Keratinocyte (primary cell): Measurements from ENCODE around the gene SRSF8. TPM values are rescaled to one million over a fixed set of nuclear protein-coding genes. Genes with fewer than 3 reads are reported as not detected.
"Not testable (repeated sequence)": the region's sequence is repeated elsewhere in the genome, so short reads cannot be mapped to it uniquely, and the experiment has no call there.

ENCODE experiments used
- DNase-seq: peaks from one replicate; pipeline ENCODE4 v3.0.0-alpha.2; 2011; ENCODE audit warnings: low read depth, missing footprints, low spot score
- FAIRE-seq: peaks from 2 replicates; lab custom pipeline; 2011; peaks lifted over from hg19 to GRCh38; lab: Jason Lieb, UNC
- H2AFZ ChIP-seq: 2 replicates; pipeline ENCODE4 v1.6.0; 2012; ENCODE audit warnings: low read length, control low read depth, inconsistent platforms; ENCODE audit not compliant: control insufficient read depth
- H3K27ac ChIP-seq: 2 replicates; pipeline ENCODE4 v1.5.1; 2011; ENCODE audit warnings: low read length; ENCODE audit not compliant: control insufficient read depth, insufficient read depth
- H3K27me3 ChIP-seq: 3 replicates; pipeline ENCODE4 v1.6.0; 2011; ENCODE audit warnings: low read length; ENCODE audit not compliant: control insufficient read depth, insufficient read depth; ENCODE audit errors: extremely low read depth
- H3K36me3 ChIP-seq, 2 experiments: 2 replicates in 1 of 2; 3 replicates in 1 of 2; pipeline ENCODE4 v1.5.1; 2011; ENCODE audit warnings: low read length in 2 of 2, mild to moderate bottlenecking in 1 of 2; ENCODE audit not compliant: control insufficient read depth in 2 of 2, insufficient read depth in 2 of 2; ENCODE audit errors: extremely low read depth in 1 of 2
- H3K4me1 ChIP-seq: 3 replicates; pipeline ENCODE4 v1.5.1; 2011; ENCODE audit warnings: low read length; ENCODE audit not compliant: control insufficient read depth, insufficient read depth; ENCODE audit errors: extremely low read depth
- H3K4me2 ChIP-seq: 3 replicates; pipeline ENCODE4 v1.6.0; 2011; ENCODE audit warnings: low read depth, low read length; ENCODE audit not compliant: control insufficient read depth, insufficient read depth; ENCODE audit errors: extremely low read depth
- H3K4me3 ChIP-seq, 3 experiments: fragments of 200-600 bp in 1 of 3; sonication (generic) in 1 of 3; 2 replicates in 2 of 3; 3 replicates in 1 of 3; pipeline ENCODE4 v1.5.1; 2011 to 2016; ENCODE audit warnings: low read length in 3 of 3, mild to moderate bottlenecking in 3 of 3, control low read depth in 2 of 3, inconsistent platforms in 1 of 3, low read depth in 1 of 3, mixed read lengths in 1 of 3, mixed run types in 1 of 3, moderate library complexity in 1 of 3; ENCODE audit not compliant: control insufficient read depth in 2 of 3, insufficient read depth in 2 of 3; ENCODE audit errors: extremely low read depth in 1 of 3
- H3K79me2 ChIP-seq: 2 replicates; pipeline ENCODE4 v1.6.0; 2012; ENCODE audit warnings: low read length; ENCODE audit not compliant: control insufficient read depth, insufficient read depth
- H3K9ac ChIP-seq: 3 replicates; pipeline ENCODE4 v1.6.0; 2011; ENCODE audit warnings: low read length; ENCODE audit not compliant: control insufficient read depth, insufficient read depth; ENCODE audit errors: extremely low read depth
- H3K9me1 ChIP-seq: 3 replicates; pipeline ENCODE4 v1.6.0; 2011; ENCODE audit warnings: low read length; ENCODE audit not compliant: control insufficient read depth, insufficient read depth; ENCODE audit errors: extremely low read depth
- H3K9me3 ChIP-seq: 2 replicates; pipeline ENCODE4 v1.5.1; 2012; ENCODE audit warnings: low read depth, low read length; ENCODE audit not compliant: control insufficient read depth
- H4K20me1 ChIP-seq: 3 replicates; pipeline ENCODE4 v1.6.0; 2011; ENCODE audit warnings: low read length; ENCODE audit not compliant: control insufficient read depth, insufficient read depth; ENCODE audit errors: extremely low read depth
- EZH2 ChIP-seq: IDR thresholded peaks from one replicate; pipeline ENCODE4 v1.6.1; 2012; ENCODE audit warnings: inconsistent platforms, mild to moderate bottlenecking, low read length, moderate library complexity
- dilution Hi-C: fragments of 300-500 bp; cut with MboI; formaldehyde crosslinking; loops from one replicate; pipeline ENCODE4 v1.7.0; 2020; ENCODE audit warnings: low sequenced_read_pairs; ENCODE audit not compliant: extremely low pct_ligation_motif_present
- polyA plus RNA-seq, 5 experiments: library from polyadenylated mRNA; depleted of rRNA in 3 of 5; stranded (reverse) in 3 of 5; stranded (forward) in 1 of 5; unstranded in 1 of 5; fragments of >200 nt; gene quantifications; 1 replicate in 1 of 5; 2 replicates in 3 of 5; 3 replicates in 1 of 5; pipeline versions ENCODE4 v1.2.1 to v1.2.3, GENCODE V29; 2011 to 2012; ENCODE audit warnings: missing spikeins in 2 of 5, low read depth in 1 of 5, low replicate concordance in 1 of 5
- TF ChIP-seq, protein P1 (sequence below), 3 experiments: IDR thresholded peaks in 1 of 3; conservative IDR thresholded peaks in 1 of 3; optimal IDR thresholded peaks in 1 of 3; 2 replicates in 2 of 3; 3 replicates in 1 of 3; pipeline versions ENCODE3 to v1.5.1; 2011; ENCODE audit warnings: low read length in 3 of 3, mild to moderate bottlenecking in 3 of 3, moderate library complexity in 2 of 3, control low read depth in 1 of 3, inconsistent platforms in 1 of 3; ENCODE audit not compliant: insufficient read depth in 2 of 3; ENCODE audit errors: extremely low read depth in 1 of 3

The SRSF8 gene
- polyA plus RNA-seq, 1 donor (not counting 4 experiments of a cell fraction or from before 2014, with no cell fraction given): 47.7 TPM

DNA sequence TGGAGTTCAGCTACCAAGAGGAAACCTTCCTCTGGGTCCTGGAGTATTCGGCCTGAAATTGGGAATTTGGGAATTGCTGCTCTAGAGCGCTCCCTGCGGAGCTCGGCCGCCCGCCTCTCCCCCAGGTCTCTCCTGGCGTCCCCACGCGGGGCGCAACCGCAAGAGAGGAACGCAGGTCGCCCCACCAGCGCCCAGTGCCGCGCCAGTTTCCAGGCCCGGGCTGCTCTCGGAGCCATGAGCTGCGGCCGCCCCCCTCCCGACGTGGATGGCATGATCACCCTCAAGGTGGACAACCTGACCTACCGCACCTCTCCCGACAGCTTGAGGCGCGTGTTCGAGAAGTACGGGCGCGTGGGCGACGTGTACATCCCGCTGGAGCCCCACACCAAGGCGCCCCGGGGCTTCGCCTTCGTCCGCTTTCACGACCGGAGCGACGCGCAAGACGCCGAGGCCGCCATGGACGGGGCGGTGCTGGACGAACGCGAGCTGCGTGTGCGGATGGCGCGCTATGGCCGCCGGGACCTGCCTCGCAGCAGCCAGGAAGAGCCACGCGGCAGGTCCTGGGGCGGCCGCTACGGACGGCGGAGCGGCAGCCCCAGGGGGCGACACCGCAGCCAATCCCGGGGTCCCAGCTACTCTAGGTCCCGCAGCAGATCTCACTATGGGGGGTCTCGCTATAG is 29.2 kb upstream of the SRSF8 start:
- H3K4me2 ChIP-seq, H3K9me3 ChIP-seq, H3K9me1 ChIP-seq, H4K20me1 ChIP-seq, H3K27me3 ChIP-seq, H3K4me1 ChIP-seq, H3K9ac ChIP-seq, H3K36me3 ChIP-seq, dilution Hi-C loops, FAIRE-seq, H3K27ac ChIP-seq, DNase-seq, H3K79me2 ChIP-seq: not testable (repeated sequence)
- peak overlapping the region in 2 of 3 experiments; percentile 22 to 31 for H3K4me3 ChIP-seq
- peak overlapping the region; percentile 38 for H2AFZ ChIP-seq
- TF ChIP-seq, protein P1, sequence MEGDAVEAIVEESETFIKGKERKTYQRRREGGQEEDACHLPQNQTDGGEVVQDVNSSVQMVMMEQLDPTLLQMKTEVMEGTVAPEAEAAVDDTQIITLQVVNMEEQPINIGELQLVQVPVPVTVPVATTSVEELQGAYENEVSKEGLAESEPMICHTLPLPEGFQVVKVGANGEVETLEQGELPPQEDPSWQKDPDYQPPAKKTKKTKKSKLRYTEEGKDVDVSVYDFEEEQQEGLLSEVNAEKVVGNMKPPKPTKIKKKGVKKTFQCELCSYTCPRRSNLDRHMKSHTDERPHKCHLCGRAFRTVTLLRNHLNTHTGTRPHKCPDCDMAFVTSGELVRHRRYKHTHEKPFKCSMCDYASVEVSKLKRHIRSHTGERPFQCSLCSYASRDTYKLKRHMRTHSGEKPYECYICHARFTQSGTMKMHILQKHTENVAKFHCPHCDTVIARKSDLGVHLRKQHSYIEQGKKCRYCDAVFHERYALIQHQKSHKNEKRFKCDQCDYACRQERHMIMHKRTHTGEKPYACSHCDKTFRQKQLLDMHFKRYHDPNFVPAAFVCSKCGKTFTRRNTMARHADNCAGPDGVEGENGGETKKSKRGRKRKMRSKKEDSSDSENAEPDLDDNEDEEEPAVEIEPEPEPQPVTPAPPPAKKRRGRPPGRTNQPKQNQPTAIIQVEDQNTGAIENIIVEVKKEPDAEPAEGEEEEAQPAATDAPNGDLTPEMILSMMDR (optimal IDR thresholded peaks at IDR 0.05 in 1 of 3, IDR thresholded peaks at IDR 0.05 in 1 of 3, conservative IDR thresholded peaks at IDR 0.05 in 1 of 3; ENCODE audit: extremely low read depth in 1 of 3, insufficient read depth in 2 of 3, low read length in 3 of 3): peak in 1 of 3 experiments; percentile 15

DNA sequence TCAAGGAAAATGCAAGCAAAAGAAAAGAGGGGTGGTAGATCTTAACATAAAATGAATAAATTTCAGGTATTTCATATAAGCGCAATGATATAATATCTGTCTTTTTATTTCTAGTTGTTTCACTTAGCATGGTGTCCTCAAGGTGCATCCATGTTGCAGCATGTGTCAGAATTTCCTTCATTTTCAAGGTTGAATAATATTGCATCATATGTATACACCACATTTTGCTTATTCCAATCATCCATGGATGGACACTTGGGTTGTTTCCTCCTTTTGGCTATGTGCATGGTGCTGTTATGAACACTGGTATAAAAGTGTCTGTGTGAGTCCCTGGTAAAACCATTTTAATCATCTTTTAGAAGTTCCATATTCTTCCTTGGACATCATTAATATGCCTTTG is 24.5 kb upstream of the SRSF8 start:
- no peak overlapping the region for H2AFZ ChIP-seq
- H3K9ac ChIP-seq: no peak overlapping the region
- DNase-seq (no peak), FAIRE-seq (no peak)
- no peak for TF ChIP-seq EZH2
- TF ChIP-seq, protein P1 (optimal IDR thresholded peaks at IDR 0.05 in 1 of 3, IDR thresholded peaks at IDR 0.05 in 1 of 3, conservative IDR thresholded peaks at IDR 0.05 in 1 of 3; ENCODE audit: extremely low read depth in 1 of 3, insufficient read depth in 2 of 3, low read length in 3 of 3): no peak
- no peaks in the 10 kb centered on the region for H3K9me3 ChIP-seq
- H3K9me1 ChIP-seq: no peaks in the 10 kb centered on the region
- no peak overlapping the region for H3K4me3 ChIP-seq
- H4K20me1 ChIP-seq: no peaks in the 10 kb centered on the region
- no peaks in the 10 kb centered on the region for H3K36me3 ChIP-seq
- no peaks in the 10 kb centered on the region for H3K4me1 ChIP-seq
- H3K27me3 ChIP-seq: peaks cover 8% of the 10 kb centered on the region
- no peaks in the 10 kb centered on the region for H3K79me2 ChIP-seq
- H3K27ac ChIP-seq: no peak overlapping the region
- H3K4me2 ChIP-seq: no peak overlapping the region
- dilution Hi-C loops: no loop called here
